Upper lobe of left lung (tissue), 6 donors: ENCODE measurements around the gene CAMKK2. TPM values are rescaled to one million over a fixed set of nuclear protein-coding genes. Genes with fewer than 3 reads are reported as not detected.
A peak's percentile ranks its signal among the peaks of the same experiment; 100 is the strongest.

Experiments used
- ATAC-seq, 2 donors: fragments of 200-7000 bp; cut with Tn5 transposase; one replicate each; pipeline ENCODE4 v1.9.1; 2022; ENCODE audit warnings: mild to moderate bottlenecking in 2 of 2, moderate library complexity in 2 of 2; ENCODE audit not compliant: low FRiP score in 2 of 2
- DNase-seq, 2 donors: peaks; one replicate each; pipeline ENCODE4 v3.0.0-alpha.2; 2019 to 2020
- H3K27ac ChIP-seq, 4 donors: fragments of 200-600 bp; sonication (generic); one replicate each; pipeline ENCODE4 v1.5.1; 2016 to 2019
- H3K27me3 ChIP-seq, 4 donors: fragments of 200-600 bp; sonication (generic); one replicate each; pipeline ENCODE4 v1.5.1; 2017 to 2019
- H3K36me3 ChIP-seq, 4 donors: fragments of 200-600 bp; sonication (generic); one replicate each; pipeline ENCODE4 v1.5.1; 2016 to 2019
- H3K4me1 ChIP-seq, 4 donors: fragments of 200-600 bp; sonication (generic); one replicate each; pipeline ENCODE4 v1.5.1; 2018 to 2019
- H3K4me3 ChIP-seq, 4 donors: fragments of 200-600 bp; sonication (generic); one replicate each; pipeline ENCODE4 v1.5.1; 2017 to 2019; ENCODE audit warnings: mild to moderate bottlenecking in 2 of 4, moderate library complexity in 1 of 4
- H3K9me3 ChIP-seq, 4 donors: fragments of 200-600 bp; sonication (generic); one replicate each; pipeline ENCODE4 v1.5.1; 2018 to 2019
- CTCF ChIP-seq, 6 experiments: fragments of 450-650 bp in 4 of 6; fragments of 200-600 bp in 2 of 6; sonication (generic) in 2 of 6; IDR thresholded peaks; one replicate each; pipeline ENCODE4 v1.5.1; 2016 to 2019; ENCODE audit warnings: antibody characterized with exemption in 6 of 6
- EP300 ChIP-seq, 4 donors: sonication (generic); formaldehyde crosslinking; IDR thresholded peaks; one replicate each; pipeline ENCODE4 v1.5.1; 2017; ENCODE audit warnings: antibody characterized with exemption in 4 of 4, control low read depth in 2 of 4
- POLR2A ChIP-seq, 4 donors: fragments of 450-650 bp; IDR thresholded peaks; one replicate each; pipeline ENCODE4 v1.5.1; 2016 to 2017; ENCODE audit warnings: antibody characterized with exemption in 4 of 4, mild to moderate bottlenecking in 2 of 4
- POLR2AphosphoS5 ChIP-seq, 2 donors: sonication (generic); formaldehyde crosslinking; IDR thresholded peaks; one replicate each; pipeline ENCODE4 v1.5.1; 2017; ENCODE audit warnings: antibody characterized with exemption in 2 of 2
- WGBS, 2 donors: methylation state at CpG; one replicate each; pipeline ENCODE4 v1.1.5; 2017 to 2018; 5-methylcytosine and 5-hydroxymethylcytosine counted together
- total RNA-seq, 6 donors: library from RNA; depleted of rRNA in 4 of 6; stranded (reverse); fragments of >200 nt in 4 of 6; gene quantifications; one replicate each; pipeline versions ENCODE4 v1.1.0 to v1.2.1, GENCODE V29; 2016 to 2021
- donor health status: DM: no; HTN: no; CAD: no; lungs with moderate emphysema.
- donor health status: DM: no; HTN: yes; CAD: no; lungs with severe emphysema.

Gene CAMKK2
- total RNA-seq, 6 donors from 2014 or later: 27.7 to 63.9 (median 41.7) TPM

- Histone ChIP-seq H3K4me3 (no peak overlapping the region), H3K4me1 (no peaks in the 10 kb centered on the region), H3K36me3 (no peaks in the 10 kb centered on the region), H3K27me3 (no peaks in the 10 kb centered on the region), H3K27ac (no peak overlapping the region), H3K9me3 (no peaks in the 10 kb centered on the region)
- DNase-seq: no peak
- no peak for ATAC-seq
- TF ChIP-seq EP300 (IDR thresholded peaks at IDR 0.05): no peak
- WGBS, 2 donors: 78 to 84% methylated on average over 7 of the region's 7 CpGs
Observed at GRCh38 chr12:121198949-121199348, 97.6 kb downstream of the CAMKK2 start.

DNA sequence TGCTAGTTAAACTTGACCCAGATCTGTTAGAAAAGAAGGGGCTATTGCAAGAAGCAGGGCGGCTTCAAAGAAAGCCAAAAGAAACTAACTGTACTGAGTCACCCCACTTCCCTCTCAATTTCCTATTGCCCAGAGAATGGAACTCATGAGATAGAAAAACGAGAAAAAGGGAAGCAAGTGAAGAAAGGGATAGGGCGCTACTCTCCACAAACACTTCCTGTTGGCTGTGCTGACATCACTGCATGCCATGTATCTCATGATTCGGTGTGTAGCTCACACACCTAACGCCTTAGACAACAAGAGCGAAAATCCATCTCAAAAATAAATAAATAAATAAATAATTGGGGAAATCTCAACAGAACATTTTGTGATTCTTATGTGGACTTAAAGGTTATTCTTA lies 99.6 kb downstream of the CAMKK2 start:
- no peaks in the 10 kb centered on the region for H3K4me1 ChIP-seq
- no peaks in the 10 kb centered on the region for H3K36me3 ChIP-seq
- TF ChIP-seq POLR2A (IDR thresholded peaks at IDR 0.05): no peak
- no peak for TF ChIP-seq CTCF (IDR thresholded peaks at IDR 0.05)
- peak in 1 of 2 donors; percentile 48 for TF ChIP-seq POLR2AphosphoS5 (IDR thresholded peaks at IDR 0.05)
- TF ChIP-seq EP300 (IDR thresholded peaks at IDR 0.05): peak in 1 of 4 donors; percentile 27
- no peaks in the 10 kb centered on the region for H3K9me3 ChIP-seq
- DNase-seq (peak in 1 of 2 donors; percentile 55), ATAC-seq (peak in 1 of 2 donors; percentile 84)
- 41 to 54% methylated on average over 6 of the region's 6 CpGs for WGBS, 2 donors
- no peak overlapping the region for H3K4me3 ChIP-seq
- no peaks in the 10 kb centered on the region for H3K27me3 ChIP-seq
- H3K27ac ChIP-seq: peak overlapping the region in 2 of 4 donors; percentile 46 to 50

GRCh38 chr12:121191151-121191550 lies 105.4 kb downstream of the CAMKK2 start:
- ATAC-seq: no peak
- Histone ChIP-seq H3K27me3 (no peaks in the 10 kb centered on the region), H3K4me1 (peaks cover 0 to 12% (median 3%) of the 10 kb centered on the region in 4 donors), H3K9me3 (no peaks in the 10 kb centered on the region), H3K4me3 (no peak overlapping the region), H3K36me3 (no peaks in the 10 kb centered on the region), H3K27ac (peak overlapping the region in 2 of 4 donors; percentile 36 to 67)
- TF ChIP-seq EP300 (IDR thresholded peaks at IDR 0.05) (no peak), POLR2AphosphoS5 (IDR thresholded peaks at IDR 0.05) (no peak), CTCF (IDR thresholded peaks at IDR 0.05) (no peak), POLR2A (IDR thresholded peaks at IDR 0.05) (no peak)
- no peak for DNase-seq
- 64 to 91% methylated on average over 3 of the region's 3 CpGs for WGBS, 2 donors

DNA sequence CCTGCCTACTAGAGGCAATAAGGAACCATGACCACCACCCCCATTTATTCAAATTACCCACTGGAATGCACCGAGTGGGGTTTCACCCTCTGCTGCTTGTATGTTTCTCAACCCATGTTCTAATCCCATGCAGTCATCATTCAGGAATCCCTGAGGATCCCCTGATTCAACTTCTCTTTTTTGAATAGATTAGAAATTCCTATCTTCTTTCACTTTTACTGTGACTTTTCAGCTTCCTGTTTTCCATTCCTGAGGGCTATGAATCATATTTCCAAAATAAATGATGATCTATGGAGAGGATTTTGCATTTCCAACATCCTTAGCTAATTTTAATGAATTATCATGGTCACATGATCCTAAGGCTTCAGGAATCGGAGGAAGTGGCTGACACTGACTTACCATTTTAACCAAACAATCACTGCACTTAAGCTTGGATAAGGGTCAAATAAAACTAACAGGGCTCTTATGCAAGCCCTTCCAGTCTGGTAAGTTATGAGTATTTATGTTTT lies 105.9 kb downstream of the CAMKK2 start:
- WGBS, 2 donors: 21 to 24% methylated on average over 2 of the region's 2 CpGs
- no peaks in the 10 kb centered on the region for H3K27me3 ChIP-seq
- H3K4me1 ChIP-seq: peaks cover 0 to 12% (median 3%) of the 10 kb centered on the region in 4 donors
- no peaks in the 10 kb centered on the region for H3K36me3 ChIP-seq
- TF ChIP-seq EP300 (IDR thresholded peaks at IDR 0.05) (no peak), POLR2AphosphoS5 (IDR thresholded peaks at IDR 0.05) (no peak), CTCF (IDR thresholded peaks at IDR 0.05) (no peak), POLR2A (IDR thresholded peaks at IDR 0.05) (no peak)
- H3K4me3 ChIP-seq: no peak overlapping the region
- DNase-seq (no peak), ATAC-seq (peak; percentile 65 to 85)
- no peaks in the 10 kb centered on the region for H3K9me3 ChIP-seq
- H3K27ac ChIP-seq: peak overlapping the region in 2 of 4 donors; percentile 36 to 67

GRCh38 chr12:121189619-121190155 lies 106.8 kb downstream of the CAMKK2 start:
- Histone ChIP-seq H3K9me3 (no peaks in the 10 kb centered on the region), H3K27ac (peak overlapping the region in 1 of 4 donors; percentile 16), H3K27me3 (no peaks in the 10 kb centered on the region), H3K36me3 (peaks cover 0 to 3% (median under 1%) of the 10 kb centered on the region in 4 donors), H3K4me1 (peaks cover 0 to 12% (median 3%) of the 10 kb centered on the region in 4 donors), H3K4me3 (no peak overlapping the region)
- no peak for TF ChIP-seq POLR2A (IDR thresholded peaks at IDR 0.05)
- no peak for TF ChIP-seq CTCF (IDR thresholded peaks at IDR 0.05)
- TF ChIP-seq EP300 (IDR thresholded peaks at IDR 0.05): no peak
- no peak for TF ChIP-seq POLR2AphosphoS5 (IDR thresholded peaks at IDR 0.05)
- 79 to 82% methylated on average over 4 to 9 of the region's 9 CpGs for WGBS, 2 donors
- ATAC-seq (no peak), DNase-seq (no peak)
